Thyroid gland (tissue), 4 donors: ENCODE results near the gene NLGN1. TPM values are rescaled to one million over a fixed set of nuclear protein-coding genes. Genes with fewer than 3 reads are reported as not detected.

ENCODE experiments used
- DNase-seq, 2 donors: peaks; one replicate each; pipeline ENCODE4 v3.0.0-alpha.2; 2019
- H3K27ac ChIP-seq, 3 donors: fragments of 200-600 bp; sonication (generic); 1 replicate in 2 of 3; 2 replicates in 1 of 3; pipeline ENCODE4 v1.5.1; 2016 to 2019; ENCODE audit warnings: mild to moderate bottlenecking in 1 of 3, moderate library complexity in 1 of 3
- H3K27me3 ChIP-seq: fragments of 200-600 bp; sonication (generic); one replicate; pipeline ENCODE4 v1.5.1; 2019
- H3K36me3 ChIP-seq, 2 donors: fragments of 200-600 bp; sonication (generic); one replicate each; pipeline ENCODE4 v1.5.1; 2016 to 2019
- H3K4me1 ChIP-seq, 2 donors: fragments of 200-600 bp; sonication (generic); one replicate each; pipeline ENCODE4 v1.5.1; 2017 to 2019
- H3K4me3 ChIP-seq, 3 donors: fragments of 200-600 bp; sonication (generic); replicated peaks in 1 of 3; 1 replicate in 2 of 3; 2 replicates in 1 of 3; pipeline ENCODE4 v1.5.1; 2016; ENCODE audit warnings: mild to moderate bottlenecking in 1 of 3
- H3K9me3 ChIP-seq: fragments of 200-600 bp; sonication (generic); one replicate; pipeline ENCODE4 v1.5.1; 2017
- POLR2A ChIP-seq, 2 donors: fragments of 450-650 bp; IDR thresholded peaks; one replicate each; pipeline ENCODE4 v1.6.1; 2017; ENCODE audit warnings: antibody characterized with exemption in 2 of 2, mild to moderate bottlenecking in 2 of 2, moderate library complexity in 1 of 2
- WGBS, 2 donors: methylation state at CpG; one replicate each; pipeline ENCODE4 v1.1.5; 2017; 5-methylcytosine and 5-hydroxymethylcytosine counted together
- intact Hi-C: fragments of 100-400 bp; cut with DNase I; formaldehyde crosslinking; loops from one replicate; pipeline ENCODE4 v1.15.1; 2023
- total RNA-seq, 4 donors: library from RNA; depleted of rRNA; stranded (reverse); fragments of >200 nt; gene quantifications; one replicate each; pipeline ENCODE4 v1.2.3, GENCODE V29; 2016
- TF ChIP-seq, protein P1 (sequence below), 6 experiments: fragments of 200-600 bp in 3 of 6; fragments of 450-650 bp in 3 of 6; sonication (generic) in 3 of 6; IDR thresholded peaks; one replicate each; pipeline ENCODE4 v1.5.1; 2016 to 2019; ENCODE audit warnings: antibody characterized with exemption in 6 of 6, mild to moderate bottlenecking in 2 of 6, inconsistent platforms in 1 of 6, moderate library complexity in 1 of 6

The NLGN1 gene
- total RNA-seq, 4 donors from 2014 or later, result 2.4 to 13.9 (median 2.9) TPM

DNA sequence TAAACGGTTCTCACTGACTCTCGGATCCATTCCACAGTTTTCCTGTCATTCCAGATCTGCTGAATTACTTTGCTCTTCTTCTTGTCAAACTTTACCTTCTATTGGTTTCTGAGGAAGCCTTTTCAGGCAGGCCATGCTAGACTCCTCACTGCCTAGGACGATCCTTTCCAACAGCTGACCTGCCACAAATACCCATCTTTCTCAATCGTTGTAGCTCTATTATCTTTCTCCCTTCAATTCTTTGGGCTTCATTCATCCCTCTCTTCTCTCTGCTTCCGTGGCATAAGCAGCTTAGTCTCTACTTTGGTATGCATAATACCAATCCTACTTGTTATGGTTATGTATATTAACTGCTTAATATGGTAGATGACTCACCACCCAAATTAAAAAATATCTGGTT, 421.8 kb downstream of the NLGN1 start:
- 76 to 82% methylated on average over 5 of the region's 5 CpGs for WGBS, 2 donors
- intact Hi-C loops, result no loop called here
- Histone ChIP-seq H3K4me1 (no peaks in the 10 kb centered on the region), H3K9me3 (no peaks in the 10 kb centered on the region), H3K27ac (no peak overlapping the region), H3K4me3 (no peak overlapping the region), H3K27me3 (no peaks in the 10 kb centered on the region), H3K36me3 (no peaks in the 10 kb centered on the region)
- no peak for DNase-seq
- no peak for TF ChIP-seq POLR2A (IDR thresholded peaks at IDR 0.05)
- TF ChIP-seq, protein P1, sequence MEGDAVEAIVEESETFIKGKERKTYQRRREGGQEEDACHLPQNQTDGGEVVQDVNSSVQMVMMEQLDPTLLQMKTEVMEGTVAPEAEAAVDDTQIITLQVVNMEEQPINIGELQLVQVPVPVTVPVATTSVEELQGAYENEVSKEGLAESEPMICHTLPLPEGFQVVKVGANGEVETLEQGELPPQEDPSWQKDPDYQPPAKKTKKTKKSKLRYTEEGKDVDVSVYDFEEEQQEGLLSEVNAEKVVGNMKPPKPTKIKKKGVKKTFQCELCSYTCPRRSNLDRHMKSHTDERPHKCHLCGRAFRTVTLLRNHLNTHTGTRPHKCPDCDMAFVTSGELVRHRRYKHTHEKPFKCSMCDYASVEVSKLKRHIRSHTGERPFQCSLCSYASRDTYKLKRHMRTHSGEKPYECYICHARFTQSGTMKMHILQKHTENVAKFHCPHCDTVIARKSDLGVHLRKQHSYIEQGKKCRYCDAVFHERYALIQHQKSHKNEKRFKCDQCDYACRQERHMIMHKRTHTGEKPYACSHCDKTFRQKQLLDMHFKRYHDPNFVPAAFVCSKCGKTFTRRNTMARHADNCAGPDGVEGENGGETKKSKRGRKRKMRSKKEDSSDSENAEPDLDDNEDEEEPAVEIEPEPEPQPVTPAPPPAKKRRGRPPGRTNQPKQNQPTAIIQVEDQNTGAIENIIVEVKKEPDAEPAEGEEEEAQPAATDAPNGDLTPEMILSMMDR (IDR thresholded peaks at IDR 0.05), result no peak

DNA sequence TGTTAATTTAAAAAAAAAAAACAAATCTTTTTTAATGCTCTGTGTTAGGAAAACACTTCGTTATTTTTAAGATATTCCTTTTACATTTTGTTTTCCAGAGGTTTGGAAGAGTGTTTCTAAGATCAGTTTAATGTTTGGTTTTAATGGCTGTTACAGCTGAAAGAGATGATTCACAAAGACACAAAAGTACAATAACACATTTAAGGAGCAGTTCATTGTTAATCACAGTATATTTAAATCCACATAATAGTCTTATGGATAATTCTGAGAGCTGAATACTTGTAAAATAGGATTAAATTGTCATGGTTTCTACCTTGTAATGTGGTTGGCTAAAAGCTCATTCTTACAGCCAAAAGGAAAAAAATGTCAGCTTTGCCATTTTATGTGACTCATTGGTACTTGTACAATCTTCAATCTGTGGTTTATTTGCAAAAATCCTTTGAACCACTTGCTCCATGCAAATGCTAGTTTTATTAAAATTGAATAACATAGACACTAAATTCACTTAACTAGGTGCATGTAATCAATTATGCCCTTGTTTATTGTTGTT, 426.4 kb downstream of the NLGN1 start:
- no peak overlapping the region for H3K4me3 ChIP-seq
- no peak for DNase-seq
- H3K4me1 ChIP-seq, result no peaks in the 10 kb centered on the region
- H3K27ac ChIP-seq, result no peak overlapping the region
- no peaks in the 10 kb centered on the region for H3K27me3 ChIP-seq
- 85 to 88% methylated on average over 1 of the region's 1 CpG for WGBS, 2 donors
- TF ChIP-seq POLR2A (IDR thresholded peaks at IDR 0.05), result no peak
- TF ChIP-seq, protein P1 (IDR thresholded peaks at IDR 0.05), result no peak
- no peaks in the 10 kb centered on the region for H3K36me3 ChIP-seq
- no peaks in the 10 kb centered on the region for H3K9me3 ChIP-seq
- intact Hi-C loops, result no loop called here

DNA sequence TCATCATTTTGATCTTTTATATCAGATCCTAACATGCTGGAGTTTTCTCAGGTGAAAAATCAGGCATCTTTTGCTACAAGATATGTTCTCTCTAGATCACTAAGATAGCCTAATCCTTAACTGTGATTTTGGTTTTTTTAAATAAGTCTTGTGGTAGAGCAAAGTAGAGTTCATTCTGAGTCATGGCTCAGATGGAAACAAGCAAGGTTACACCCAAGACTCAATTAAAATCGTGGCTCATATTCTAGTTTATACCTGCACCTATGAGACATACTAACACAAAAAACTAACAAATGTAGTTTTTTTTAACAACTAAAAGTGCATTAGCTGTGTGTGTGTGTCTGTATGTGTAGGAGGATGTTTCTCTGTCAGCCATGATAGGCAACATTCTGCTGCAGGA, 428.2 kb downstream of the NLGN1 start:
- H3K9me3 ChIP-seq, result no peaks in the 10 kb centered on the region
- H3K4me3 ChIP-seq, result no peak overlapping the region
- H3K27me3 ChIP-seq, result no peaks in the 10 kb centered on the region
- H3K36me3 ChIP-seq, result no peaks in the 10 kb centered on the region
- no peaks in the 10 kb centered on the region for H3K4me1 ChIP-seq
- 84 to 90% methylated on average over 1 of the region's 1 CpG for WGBS, 2 donors
- no peak overlapping the region for H3K27ac ChIP-seq
- DNase-seq, result no peak
- intact Hi-C loops, result no loop called here
- no peak for TF ChIP-seq POLR2A (IDR thresholded peaks at IDR 0.05)
- TF ChIP-seq, protein P1 (IDR thresholded peaks at IDR 0.05), result no peak

DNA sequence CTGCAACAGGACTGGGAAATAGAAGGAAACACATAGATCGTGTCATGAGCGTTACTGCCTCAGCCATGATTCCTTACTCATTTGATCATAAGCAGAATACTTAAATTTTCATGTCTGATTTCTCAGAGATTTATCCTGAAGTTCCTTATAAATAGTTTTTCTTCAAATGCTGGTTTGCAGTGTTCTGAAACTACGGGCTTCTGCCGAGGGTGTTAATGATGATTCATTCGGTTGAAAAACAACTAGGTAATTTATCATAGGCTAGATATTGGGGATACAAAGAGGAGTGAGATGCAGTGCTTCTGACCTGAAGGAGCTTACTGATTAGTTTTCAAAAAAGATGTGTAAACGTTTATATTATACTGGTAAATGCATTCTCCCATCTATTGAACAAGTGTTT, 428.9 kb downstream of the NLGN1 start:
- Histone ChIP-seq H3K27ac (no peak overlapping the region), H3K4me1 (no peaks in the 10 kb centered on the region), H3K27me3 (no peaks in the 10 kb centered on the region), H3K9me3 (no peaks in the 10 kb centered on the region), H3K4me3 (no peak overlapping the region), H3K36me3 (no peaks in the 10 kb centered on the region)
- WGBS, 2 donors, result 82 to 91% methylated on average over 6 of the region's 6 CpGs
- intact Hi-C loops, result no loop called here
- no peak for DNase-seq
- TF ChIP-seq POLR2A (IDR thresholded peaks at IDR 0.05), result no peak
- TF ChIP-seq, protein P1 (IDR thresholded peaks at IDR 0.05), result no peak

- no peak for TF ChIP-seq POLR2A (IDR thresholded peaks at IDR 0.05)
- TF ChIP-seq, protein P1 (IDR thresholded peaks at IDR 0.05), result no peak
- Histone ChIP-seq H3K27me3 (no peaks in the 10 kb centered on the region), H3K36me3 (no peaks in the 10 kb centered on the region), H3K4me3 (no peak overlapping the region), H3K27ac (no peak overlapping the region), H3K9me3 (no peaks in the 10 kb centered on the region), H3K4me1 (no peaks in the 10 kb centered on the region)
- no peak for DNase-seq
- 60 to 64% methylated on average over 3 of the region's 3 CpGs for WGBS, 2 donors
- intact Hi-C loops, result no loop called here
These were observed 429.5 kb downstream of the NLGN1 start for GRCh38 chr3:173826901-173827609.
